Keratinocyte (primary cell): ENCODE measurements around the gene GPNMB.

ENCODE experiments used
- EZH2 ChIP-seq: IDR thresholded peaks from one replicate; pipeline ENCODE4 v1.6.1; 2012; ENCODE audit warnings: inconsistent platforms, mild to moderate bottlenecking, low read length, moderate library complexity
- TF ChIP-seq, protein P1 (sequence below), 3 experiments: IDR thresholded peaks in 1 of 3; conservative IDR thresholded peaks in 1 of 3; optimal IDR thresholded peaks in 1 of 3; 2 replicates in 2 of 3; 3 replicates in 1 of 3; pipeline versions ENCODE3 to v1.5.1; 2011; ENCODE audit warnings: low read length in 3 of 3, mild to moderate bottlenecking in 3 of 3, moderate library complexity in 2 of 3, control low read depth in 1 of 3, inconsistent platforms in 1 of 3; ENCODE audit not compliant: insufficient read depth in 2 of 3; ENCODE audit errors: extremely low read depth in 1 of 3

GRCh38 chr7:23218196-23218595, 28.4 kb upstream of the GPNMB start:
- TF ChIP-seq, protein P1, sequence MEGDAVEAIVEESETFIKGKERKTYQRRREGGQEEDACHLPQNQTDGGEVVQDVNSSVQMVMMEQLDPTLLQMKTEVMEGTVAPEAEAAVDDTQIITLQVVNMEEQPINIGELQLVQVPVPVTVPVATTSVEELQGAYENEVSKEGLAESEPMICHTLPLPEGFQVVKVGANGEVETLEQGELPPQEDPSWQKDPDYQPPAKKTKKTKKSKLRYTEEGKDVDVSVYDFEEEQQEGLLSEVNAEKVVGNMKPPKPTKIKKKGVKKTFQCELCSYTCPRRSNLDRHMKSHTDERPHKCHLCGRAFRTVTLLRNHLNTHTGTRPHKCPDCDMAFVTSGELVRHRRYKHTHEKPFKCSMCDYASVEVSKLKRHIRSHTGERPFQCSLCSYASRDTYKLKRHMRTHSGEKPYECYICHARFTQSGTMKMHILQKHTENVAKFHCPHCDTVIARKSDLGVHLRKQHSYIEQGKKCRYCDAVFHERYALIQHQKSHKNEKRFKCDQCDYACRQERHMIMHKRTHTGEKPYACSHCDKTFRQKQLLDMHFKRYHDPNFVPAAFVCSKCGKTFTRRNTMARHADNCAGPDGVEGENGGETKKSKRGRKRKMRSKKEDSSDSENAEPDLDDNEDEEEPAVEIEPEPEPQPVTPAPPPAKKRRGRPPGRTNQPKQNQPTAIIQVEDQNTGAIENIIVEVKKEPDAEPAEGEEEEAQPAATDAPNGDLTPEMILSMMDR (optimal IDR thresholded peaks at IDR 0.05 in 1 of 3, IDR thresholded peaks at IDR 0.05 in 1 of 3, conservative IDR thresholded peaks at IDR 0.05 in 1 of 3; ENCODE audit: extremely low read depth in 1 of 3, insufficient read depth in 2 of 3, low read length in 3 of 3), result no peak
- TF ChIP-seq EZH2, result no peak
